Endothelial cell of umbilical vein (primary cell): ENCODE measurements around the gene DSG2. TPM values are rescaled to one million over a fixed set of nuclear protein-coding genes. Genes with fewer than 3 reads are reported as not detected.

Experiments
- BruUV-seq: library from RNA; stranded (reverse); fragments of 400-500 nt; replicated peaks from 2 replicates; lab custom pipeline; 2021; lab: Mats Ljungman, UMichigan
- CTCF ChIA-PET: fragments of 300-600, 350-600 bp; sonication (Branson Sonifier 250); formaldehyde crosslinking; loops from one replicate; lab custom pipeline; 2021; ENCODE audit warnings: antibody characterized with exemption, inconsistent platforms; lab: Charles Lee
- POLR2A ChIA-PET: fragments of 300-600, 350-600 bp; sonication (Branson Sonifier 250); formaldehyde crosslinking; loops from one replicate; lab custom pipeline; 2021; ENCODE audit warnings: antibody characterized with exemption, inconsistent platforms; lab: Charles Lee
- DNase-seq: peaks from one replicate; pipeline ENCODE4 v3.0.0-alpha.2; 2011; ENCODE audit warnings: low read depth, low spot score
- FAIRE-seq: peaks from 2 replicates; lab custom pipeline; 2011; peaks lifted over from hg19 to GRCh38; lab: Jason Lieb, UNC
- H2AFZ ChIP-seq: 2 replicates; pipeline ENCODE4 v1.6.0; 2012; ENCODE audit warnings: low read depth, low read length, control low read depth, inconsistent platforms
- H3K27ac ChIP-seq: 2 replicates; pipeline ENCODE4 v1.5.1; 2011; ENCODE audit warnings: low read depth, mild to moderate bottlenecking, control low read depth, low read length, moderate library complexity; ENCODE audit not compliant: insufficient read depth
- H3K27me3 ChIP-seq, 2 experiments: 2 replicates each; pipeline versions ENCODE4 v1.6.0 to v1.6.1; 2011; ENCODE audit warnings: low read length in 2 of 2, mixed read lengths in 1 of 2; ENCODE audit not compliant: control insufficient read depth in 2 of 2, insufficient read depth in 2 of 2
- H3K36me3 ChIP-seq, 2 experiments: 2 replicates in 1 of 2; 3 replicates in 1 of 2; pipeline ENCODE4 v1.5.1; 2011; ENCODE audit warnings: low read length in 2 of 2, mild to moderate bottlenecking in 1 of 2, moderate library complexity in 1 of 2; ENCODE audit not compliant: control insufficient read depth in 2 of 2, insufficient read depth in 2 of 2; ENCODE audit errors: extremely low read depth in 1 of 2
- H3K4me1 ChIP-seq: 3 replicates; pipeline ENCODE4 v1.5.1; 2011; ENCODE audit warnings: mild to moderate bottlenecking, low read length; ENCODE audit not compliant: control insufficient read depth, insufficient read depth; ENCODE audit errors: extremely low read depth
- H3K4me2 ChIP-seq: 2 replicates; pipeline ENCODE4 v1.6.1; 2011; ENCODE audit warnings: low read length, control low read depth, mixed read lengths; ENCODE audit not compliant: insufficient read depth
- H3K4me3 ChIP-seq, 3 experiments: fragments of 200-600 bp in 1 of 3; sonication (generic), shearing (Covaris generic) in 1 of 3; replicated peaks in 1 of 3; 2 replicates each; pipeline ENCODE4 v1.5.1; 2011 to 2016; ENCODE audit warnings: control low read depth in 3 of 3, low read length in 3 of 3, mild to moderate bottlenecking in 2 of 3, inconsistent platforms in 1 of 3, low read depth in 1 of 3, moderate library complexity in 1 of 3; ENCODE audit not compliant: insufficient read depth in 1 of 3
- H3K79me2 ChIP-seq: 2 replicates; pipeline ENCODE4 v1.6.0; 2012; ENCODE audit warnings: low read length, inconsistent platforms; ENCODE audit not compliant: control insufficient read depth, insufficient read depth
- H3K9ac ChIP-seq: replicated peaks from 2 replicates; pipeline ENCODE3; 2011; ENCODE audit warnings: low read length, control low read depth; ENCODE audit not compliant: insufficient read depth; ENCODE audit errors: extremely low read depth
- H3K9me1 ChIP-seq: replicated peaks from 3 replicates; pipeline ENCODE4 v1.6.0; 2011; ENCODE audit warnings: mild to moderate bottlenecking, low read length; ENCODE audit not compliant: control insufficient read depth, insufficient read depth; ENCODE audit errors: extremely low read depth
- H3K9me3 ChIP-seq: replicated peaks from 2 replicates; pipeline ENCODE4 v1.5.1; 2012; ENCODE audit warnings: low read length, inconsistent platforms; ENCODE audit not compliant: control insufficient read depth, insufficient read depth
- H4K20me1 ChIP-seq: replicated peaks from 2 replicates; pipeline ENCODE3; 2011; ENCODE audit warnings: mild to moderate bottlenecking, low read length; ENCODE audit not compliant: control insufficient read depth, insufficient read depth; ENCODE audit errors: extremely low read depth
- CTCF ChIP-seq, 2 donors: IDR thresholded peaks; 1 replicate in 1 of 2; 2 replicates in 1 of 2; pipeline ENCODE4 v1.5.1; 2011; ENCODE audit warnings: low read length in 2 of 2, mild to moderate bottlenecking in 2 of 2, moderate library complexity in 2 of 2, control low read depth in 1 of 2, inconsistent platforms in 1 of 2, low read depth in 1 of 2; ENCODE audit not compliant: insufficient read depth in 1 of 2; ENCODE audit errors: extremely low read depth in 1 of 2
- EZH2 ChIP-seq: IDR thresholded peaks from 2 replicates; pipeline ENCODE4 v1.6.1; 2012; ENCODE audit warnings: borderline replicate concordance, low read depth, mild to moderate bottlenecking, moderate library complexity, low read length, inconsistent platforms; ENCODE audit not compliant: severe bottlenecking
- FOS ChIP-seq: IDR thresholded peaks from 2 replicates; pipeline ENCODE4 v1.6.1; 2011; ENCODE audit warnings: mild to moderate bottlenecking, low read length, moderate library complexity, borderline replicate concordance; ENCODE audit not compliant: insufficient read depth
- GATA2 ChIP-seq: IDR thresholded peaks from 2 replicates; pipeline ENCODE4 v1.7.0; 2011; ENCODE audit warnings: low read depth, mild to moderate bottlenecking, moderate library complexity, mixed read lengths, low read length; ENCODE audit not compliant: insufficient read length, insufficient read depth
- JUN ChIP-seq: IDR thresholded peaks from 2 replicates; pipeline ENCODE4 v1.6.1; 2011; ENCODE audit warnings: borderline replicate concordance, low read depth; ENCODE audit not compliant: insufficient read length, insufficient read depth
- MAX ChIP-seq: IDR thresholded peaks from 2 replicates; pipeline ENCODE4 v1.6.1; 2011; ENCODE audit not compliant: insufficient read depth, insufficient read length
- MYC ChIP-seq: IDR thresholded peaks from one replicate; pipeline ENCODE4 v1.6.1; 2011; ENCODE audit warnings: mild to moderate bottlenecking, low read depth, low read length
- POLR2A ChIP-seq: IDR thresholded peaks from 2 replicates; pipeline ENCODE4 v1.6.1; 2012; ENCODE audit warnings: low read depth, mild to moderate bottlenecking, control low read depth, low read length
- POLR2AphosphoS5 ChIP-seq: IDR thresholded peaks from 2 replicates; pipeline ENCODE4 v1.6.1; 2012; ENCODE audit warnings: low read depth, mild to moderate bottlenecking, control low read depth, low read length, moderate library complexity; ENCODE audit not compliant: insufficient read depth
- dilution Hi-C: fragments of 300-500 bp; cut with MboI; formaldehyde crosslinking; loops from one replicate; pipeline ENCODE4 v1.15.0; 2019; ENCODE audit warnings: low sequenced_read_pairs; ENCODE audit not compliant: extremely low pct_ligation_motif_present
- intact Hi-C: fragments of 100-400 bp; cut with micrococcal nuclease; formaldehyde crosslinking; loops from one replicate; pipeline ENCODE4 v1.10.0; 2022
- polyA plus RNA-seq, 4 experiments: library from polyadenylated mRNA; depleted of rRNA in 3 of 4; stranded (reverse) in 3 of 4; unstranded in 1 of 4; fragments of >200 nt; gene quantifications; 2 replicates each; pipeline versions ENCODE4 v1.2.1 to v1.2.3, GENCODE V29; 2011 to 2012; ENCODE audit warnings: missing spikeins in 1 of 4
- total RNA-seq: library from RNA; stranded (reverse); gene quantifications from 2 replicates; pipeline ENCODE4 v1.2.3, GENCODE V29; 2021

Gene DSG2
- total and polyA plus RNA-seq, 2 donors (not counting 3 experiments of a cell fraction or from before 2014, with no cell fraction given), result 0.04 TPM

- no peak overlapping the region for H3K4me3 ChIP-seq
- H4K20me1 ChIP-seq, result no peaks in the 10 kb centered on the region
- no peaks in the 10 kb centered on the region for H3K36me3 ChIP-seq
- peaks cover 3% of the 10 kb centered on the region for H3K4me1 ChIP-seq
- TF ChIP-seq JUN (no peak), POLR2AphosphoS5 (no peak), EZH2 (no peak), CTCF (IDR thresholded peaks at IDR 0.05; ENCODE audit: extremely low read depth in 1 of 2, insufficient read depth in 1 of 2, low read depth in 1 of 2, low read length in 2 of 2) (no peak), MAX (no peak), MYC (no peak), POLR2A (no peak), GATA2 (no peak), FOS (no peak)
- ChIA-PET POLR2A (no interaction called here), CTCF (no interaction called here)
- no peak overlapping the region for H3K27ac ChIP-seq
- dilution Hi-C loops (no loop called here), intact Hi-C loops (loop anchor here (5.0 kb wide), 1 partner anchor 586 kb away; no protein-coding TSS in a partner anchor)
- FAIRE-seq, result no peak
- H3K79me2 ChIP-seq, result no peaks in the 10 kb centered on the region
- H3K9me3 ChIP-seq, result no peaks in the 10 kb centered on the region
- H2AFZ ChIP-seq, result no peak overlapping the region
- H3K4me2 ChIP-seq, result no peak overlapping the region
- no peak for DNase-seq
- H3K27me3 ChIP-seq, result peaks cover 0 to 4% of the 10 kb centered on the region in 2 experiments
- no peaks in the 10 kb centered on the region for H3K9me1 ChIP-seq
- no TSS peak for BruUV-seq
- no peak overlapping the region for H3K9ac ChIP-seq
These were observed 60.6 kb downstream of the DSG2 start for GRCh38 chr18:31558567-31558966.
